Endothelial cell (in vitro differentiated cells): ENCODE measurements around the gene ZNF317. TPM values are rescaled to one million over a fixed set of nuclear protein-coding genes. Genes with fewer than 3 reads are reported as not detected.

Experiments used
- DNase-seq: peaks from one replicate; pipeline ENCODE4 v3.0.0; 2021; ENCODE audit warnings: low spot score
- H3K27ac Mint-ChIP-seq: one replicate; pipeline ENCODE4 v1.8.0; 2021; ENCODE audit warnings: mixed read lengths, inconsistent platforms; ENCODE audit not compliant: unreplicated experiment
- H3K27me3 Mint-ChIP-seq: one replicate; pipeline ENCODE4 v1.8.0; 2021; ENCODE audit warnings: mild to moderate bottlenecking, moderate library complexity, mixed read lengths, inconsistent platforms; ENCODE audit not compliant: unreplicated experiment
- H3K36me3 Mint-ChIP-seq: one replicate; pipeline ENCODE4 v1.8.0; 2021; ENCODE audit warnings: mild to moderate bottlenecking, low read depth, mixed read lengths, inconsistent platforms; ENCODE audit not compliant: unreplicated experiment
- H3K4me1 Mint-ChIP-seq: one replicate; pipeline ENCODE4 v1.8.0; 2021; ENCODE audit warnings: mild to moderate bottlenecking, mixed read lengths, inconsistent platforms; ENCODE audit not compliant: unreplicated experiment
- H3K4me3 Mint-ChIP-seq: one replicate; pipeline ENCODE4 v1.8.0; 2021; ENCODE audit warnings: mild to moderate bottlenecking, mixed read lengths, inconsistent platforms; ENCODE audit not compliant: unreplicated experiment
- H3K9me3 Mint-ChIP-seq: one replicate; pipeline ENCODE4 v1.8.0; 2021; ENCODE audit warnings: mixed read lengths, inconsistent platforms; ENCODE audit not compliant: unreplicated experiment
- total RNA-seq: library from RNA; stranded (reverse); fragmentation: NEBNext Ultra II Directional; extraction: Animal tissue kit (Norgen Biotek cat#: 25700); gene quantifications from one replicate; pipeline ENCODE4 v1.2.1, GENCODE V29; 2021; ENCODE audit not compliant: unreplicated experiment
- TF ChIP-seq, protein P1 (sequence below): fragments of 200-600 bp; sonication (generic); IDR thresholded peaks from one replicate; pipeline ENCODE4 v1.5.0; 2021; ENCODE audit warnings: antibody characterized with exemption; ENCODE audit not compliant: unreplicated experiment

ZNF317 gene
- total RNA-seq, 1 donor from 2014 or later, result 27.1 TPM

- no peak for DNase-seq
- Mint-ChIP-seq H3K4me3 (peak overlapping the region; percentile 9), H3K4me1 (no peaks in the 10 kb centered on the region), H3K36me3 (peaks cover 64% of the 10 kb centered on the region), H3K27me3 (peaks cover 5% of the 10 kb centered on the region), H3K27ac (no peak overlapping the region), H3K9me3 (peaks cover 20% of the 10 kb centered on the region)
- TF ChIP-seq, protein P1, sequence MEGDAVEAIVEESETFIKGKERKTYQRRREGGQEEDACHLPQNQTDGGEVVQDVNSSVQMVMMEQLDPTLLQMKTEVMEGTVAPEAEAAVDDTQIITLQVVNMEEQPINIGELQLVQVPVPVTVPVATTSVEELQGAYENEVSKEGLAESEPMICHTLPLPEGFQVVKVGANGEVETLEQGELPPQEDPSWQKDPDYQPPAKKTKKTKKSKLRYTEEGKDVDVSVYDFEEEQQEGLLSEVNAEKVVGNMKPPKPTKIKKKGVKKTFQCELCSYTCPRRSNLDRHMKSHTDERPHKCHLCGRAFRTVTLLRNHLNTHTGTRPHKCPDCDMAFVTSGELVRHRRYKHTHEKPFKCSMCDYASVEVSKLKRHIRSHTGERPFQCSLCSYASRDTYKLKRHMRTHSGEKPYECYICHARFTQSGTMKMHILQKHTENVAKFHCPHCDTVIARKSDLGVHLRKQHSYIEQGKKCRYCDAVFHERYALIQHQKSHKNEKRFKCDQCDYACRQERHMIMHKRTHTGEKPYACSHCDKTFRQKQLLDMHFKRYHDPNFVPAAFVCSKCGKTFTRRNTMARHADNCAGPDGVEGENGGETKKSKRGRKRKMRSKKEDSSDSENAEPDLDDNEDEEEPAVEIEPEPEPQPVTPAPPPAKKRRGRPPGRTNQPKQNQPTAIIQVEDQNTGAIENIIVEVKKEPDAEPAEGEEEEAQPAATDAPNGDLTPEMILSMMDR, result no peak
These were observed 25.1 kb downstream of the ZNF317 start for GRCh38 chr19:9165261-9165660.

GRCh38 chr19:9166846-9167245 is 26.6 kb downstream of the ZNF317 start:
- Mint-ChIP-seq H3K9me3 (peaks cover 7% of the 10 kb centered on the region), H3K27ac (no peak overlapping the region), H3K36me3 (peaks cover 49% of the 10 kb centered on the region), H3K4me1 (no peaks in the 10 kb centered on the region), H3K4me3 (no peak overlapping the region), H3K27me3 (no peaks in the 10 kb centered on the region)
- DNase-seq, result no peak
- TF ChIP-seq, protein P1, result no peak

DNA sequence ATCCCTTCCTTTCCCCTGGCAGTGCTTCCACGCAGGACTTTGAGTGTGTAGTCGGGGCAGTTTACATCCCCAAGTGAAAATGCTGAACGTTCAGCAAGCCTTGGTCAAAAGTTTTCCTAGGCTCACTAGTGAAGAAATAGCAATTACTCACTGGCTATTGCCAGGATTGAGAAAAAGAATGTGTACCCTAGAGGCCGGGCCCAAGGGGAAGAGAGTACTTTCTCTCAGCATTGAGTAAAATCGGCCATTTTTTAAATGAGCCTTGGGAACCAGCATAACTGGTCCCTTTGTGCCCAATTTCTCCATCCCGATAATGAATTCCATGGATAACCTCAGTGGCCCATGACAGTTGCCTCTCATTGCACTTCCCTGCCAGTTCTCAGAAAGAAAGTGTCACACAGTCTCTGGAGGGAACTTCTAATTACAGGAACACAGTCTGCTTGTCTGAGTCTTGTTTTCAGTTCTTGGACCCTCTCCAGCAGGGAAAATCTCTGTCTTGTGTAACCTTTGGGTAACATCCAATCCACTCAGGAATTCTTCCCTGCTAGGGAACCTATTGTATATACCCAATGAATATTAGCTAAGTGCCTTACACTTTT is 31.3 kb downstream of the ZNF317 start:
- H3K9me3 Mint-ChIP-seq, result peaks cover 19% of the 10 kb centered on the region

DNA sequence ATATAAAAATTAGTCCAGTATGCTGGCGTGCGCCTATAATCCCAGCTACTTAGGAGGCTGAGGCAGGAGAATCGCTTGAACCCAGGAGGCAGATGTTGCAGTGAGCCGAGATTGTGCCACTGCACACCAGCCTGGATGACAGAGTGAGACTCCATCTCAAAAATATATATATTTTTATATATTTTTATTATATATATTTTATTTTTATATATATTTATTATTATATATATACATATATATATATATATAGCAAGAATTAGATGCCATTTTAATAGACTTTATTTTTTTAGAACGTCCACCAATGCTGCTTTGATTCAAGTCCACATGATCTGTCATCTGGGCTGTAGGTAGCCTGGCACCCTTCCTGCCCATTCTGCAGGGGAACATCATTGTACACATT is 35.1 kb downstream of the ZNF317 start:
- TF ChIP-seq, protein P1, result no peak
- no peak for DNase-seq

More for the DNA sequence above, 31.3 kb downstream of the ZNF317 start:
- Mint-ChIP-seq H3K27me3 (no peaks in the 10 kb centered on the region), H3K4me1 (no peaks in the 10 kb centered on the region), H3K27ac (no peak overlapping the region), H3K4me3 (no peak overlapping the region), H3K36me3 (peaks cover 14% of the 10 kb centered on the region)
- DNase-seq, result no peak
- TF ChIP-seq, protein P1, result no peak

DNA sequence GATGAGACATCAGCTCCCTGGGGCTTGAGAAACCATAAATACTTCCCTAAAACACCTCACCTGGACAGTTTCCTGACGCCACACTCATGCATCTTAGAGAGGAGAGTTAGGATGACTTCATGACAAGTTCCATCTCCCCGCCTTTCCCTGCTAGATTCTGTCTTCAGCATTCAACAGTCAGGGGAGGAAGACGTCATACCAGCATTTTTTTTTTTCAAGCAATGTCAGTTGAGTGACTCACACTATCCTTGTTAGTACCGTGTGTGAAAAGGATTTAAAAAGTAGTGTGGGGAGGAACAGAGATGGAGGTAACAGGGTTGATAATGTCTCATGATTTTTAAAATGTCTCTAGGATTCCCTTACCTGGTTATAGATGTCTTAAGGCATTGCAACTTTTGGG is 38.7 kb downstream of the ZNF317 start, which contains the start of gene OR7D2:
Gene OR7D2 (plus strand): TSS at position 79 of the 400 bp plus-strand sequence. CDS start 6,803 bp downstream, outside the sequence.
- Mint-ChIP-seq H3K36me3 (no peaks in the 10 kb centered on the region), H3K9me3 (peaks cover 19% of the 10 kb centered on the region), H3K27ac (no peak within 1 kb of the TSS), H3K27me3 (no peaks in the 10 kb centered on the region), H3K4me3 (no peak within 1 kb of the TSS), H3K4me1 (no peaks in the 10 kb centered on the region)
- DNase-seq, result no peak
- TF ChIP-seq, protein P1, result no peak

More for the DNA sequence above, 35.1 kb downstream of the ZNF317 start:
- Mint-ChIP-seq H3K9me3 (peaks cover 22% of the 10 kb centered on the region), H3K36me3 (no peaks in the 10 kb centered on the region), H3K27ac (no peak overlapping the region), H3K27me3 (no peaks in the 10 kb centered on the region), H3K4me1 (no peaks in the 10 kb centered on the region), H3K4me3 (no peak overlapping the region)
